Activated CD8-positive, alpha-beta memory T cell treated with anti-CD3 and anti-CD28 coated beads for 48 hours (primary cell): ENCODE data around the gene CDKAL1.
"Not testable (repeated sequence)": the region's sequence is repeated elsewhere in the genome, so short reads cannot be mapped to it uniquely, and the experiment has no call there.

ENCODE experiments used
- DNase-seq, 3 experiments: peaks; one replicate each; pipeline ENCODE4 v3.0.0-alpha.2; 2020; ENCODE audit warnings: low read depth in 2 of 3, low spot score in 2 of 3

CDKAL1 gene

DNA sequence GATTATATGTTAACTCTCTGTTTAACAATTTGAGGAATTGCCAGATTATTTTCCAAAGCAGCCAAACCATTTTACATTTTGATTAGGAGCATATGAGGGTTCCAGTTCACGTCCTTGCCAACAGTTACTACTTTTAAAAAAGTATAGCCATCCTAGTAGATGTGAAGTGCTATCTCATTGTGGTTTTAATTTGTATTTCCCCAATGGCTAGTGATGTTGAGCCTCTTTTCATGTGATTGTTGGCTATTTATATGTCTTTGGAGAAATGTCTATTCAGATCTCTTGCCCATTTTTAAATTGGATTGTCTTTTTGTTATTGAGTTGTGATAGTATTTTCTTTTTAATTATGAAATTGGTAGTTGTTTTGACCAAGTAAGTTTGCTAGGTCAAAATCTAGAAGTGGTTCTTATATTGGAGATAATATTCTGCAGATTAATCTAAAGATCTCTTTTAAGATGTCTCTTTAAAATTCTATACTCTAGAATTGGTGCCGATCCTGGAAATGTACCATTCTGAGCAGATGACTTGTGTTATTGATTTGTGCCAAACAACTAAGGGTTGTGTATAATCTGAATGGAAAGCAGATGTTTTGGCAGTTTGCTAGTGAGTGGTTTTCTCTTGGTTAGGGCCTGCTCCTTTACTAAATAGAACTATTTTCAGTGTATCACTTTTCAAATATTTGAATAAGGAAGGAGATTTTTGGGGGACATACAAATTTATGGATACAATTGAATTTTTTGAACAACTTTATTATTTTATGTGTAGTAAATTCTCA lies 99.5 kb downstream of the CDKAL1 start:
- no peak for DNase-seq

DNA sequence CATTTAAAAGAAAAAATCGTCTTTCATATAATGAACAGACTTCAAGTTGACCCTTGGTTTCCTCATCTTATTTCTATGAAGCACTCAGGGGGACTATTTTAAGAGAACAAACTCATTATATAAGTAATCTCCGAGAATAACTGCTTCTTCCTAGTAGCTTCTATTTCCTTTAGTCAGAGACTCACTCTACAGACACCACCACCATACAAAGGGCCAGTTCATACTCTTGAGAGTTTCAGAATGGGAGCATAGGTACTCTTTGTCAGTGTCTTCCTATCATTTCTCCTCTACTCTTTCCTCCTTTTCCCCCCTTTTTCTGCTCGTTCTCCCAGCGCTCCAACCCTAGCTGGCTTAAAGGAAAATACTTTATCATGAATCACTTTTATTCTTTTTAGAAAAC lies 104.9 kb downstream of the CDKAL1 start:
- no peak for DNase-seq

DNA sequence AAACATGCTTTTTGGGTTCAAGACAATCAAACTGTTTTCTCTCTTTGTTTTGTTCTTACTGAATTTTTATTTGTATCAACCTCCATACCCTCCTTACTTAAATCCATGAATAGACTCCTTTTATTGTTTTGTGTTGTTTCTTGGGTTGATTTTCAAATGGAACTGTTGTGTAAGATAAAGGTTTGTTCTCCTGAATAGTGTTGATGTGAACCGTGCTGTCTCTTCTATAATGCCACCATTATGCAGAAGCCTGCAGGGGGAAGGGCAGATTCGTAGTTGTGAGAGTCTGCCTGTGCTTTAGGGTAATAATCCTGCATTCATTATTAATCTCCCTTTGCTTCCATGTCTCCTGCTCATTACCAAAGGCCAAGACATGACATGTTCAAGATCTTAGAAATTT lies 105.9 kb downstream of the CDKAL1 start:
- no peak for DNase-seq

DNA sequence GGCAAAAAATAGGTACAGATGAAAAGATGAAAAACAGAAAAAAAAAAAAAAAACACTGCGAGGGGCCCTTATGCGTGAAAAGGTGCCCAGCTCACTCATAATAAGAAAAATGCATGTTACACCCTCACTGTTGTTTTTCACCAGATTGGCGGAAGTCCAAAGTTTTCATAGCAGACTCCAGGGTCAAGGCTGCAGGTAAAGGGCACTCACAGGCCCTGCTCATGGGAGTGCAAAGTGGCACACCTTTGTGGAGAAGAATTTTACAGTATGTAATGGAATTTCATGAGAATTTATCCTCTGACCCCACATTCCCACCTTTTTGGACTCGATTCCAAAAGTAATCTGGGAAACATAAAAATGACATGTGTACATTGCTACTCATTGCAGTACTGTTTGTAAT lies 108.2 kb downstream of the CDKAL1 start:
- no peak for DNase-seq

DNA sequence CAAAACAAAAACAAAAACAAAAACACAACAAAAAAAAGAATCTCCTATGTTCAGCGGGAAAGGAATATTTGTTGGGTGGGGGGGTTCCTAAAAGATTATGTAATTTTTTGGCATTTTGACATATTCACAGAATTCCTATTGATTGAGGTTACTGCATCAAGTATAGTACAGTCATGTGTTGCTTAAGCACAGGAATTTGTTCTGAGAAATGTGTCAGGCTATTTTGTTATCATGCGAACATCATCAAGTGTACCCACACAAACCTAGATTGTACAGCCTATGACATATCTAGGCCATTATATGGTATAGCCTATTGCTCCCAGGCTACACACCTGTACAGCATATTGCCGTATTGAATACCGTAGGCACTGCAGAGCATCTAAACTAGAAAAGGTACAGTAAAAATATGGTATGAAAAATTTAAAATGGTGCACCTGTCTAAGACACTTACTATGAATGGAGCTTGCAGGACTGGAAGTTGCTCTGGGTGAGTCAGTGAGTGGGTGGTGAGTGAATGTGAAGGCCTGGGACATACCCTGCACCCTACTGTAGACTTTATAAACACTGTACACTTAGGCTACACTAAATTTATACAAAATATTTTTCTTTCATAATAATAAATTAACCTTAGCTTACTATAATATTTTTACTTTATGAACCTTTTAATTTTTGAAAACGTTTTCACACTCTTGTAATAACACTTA lies 110.6 kb downstream of the CDKAL1 start:
- DNase-seq = no peak

DNA sequence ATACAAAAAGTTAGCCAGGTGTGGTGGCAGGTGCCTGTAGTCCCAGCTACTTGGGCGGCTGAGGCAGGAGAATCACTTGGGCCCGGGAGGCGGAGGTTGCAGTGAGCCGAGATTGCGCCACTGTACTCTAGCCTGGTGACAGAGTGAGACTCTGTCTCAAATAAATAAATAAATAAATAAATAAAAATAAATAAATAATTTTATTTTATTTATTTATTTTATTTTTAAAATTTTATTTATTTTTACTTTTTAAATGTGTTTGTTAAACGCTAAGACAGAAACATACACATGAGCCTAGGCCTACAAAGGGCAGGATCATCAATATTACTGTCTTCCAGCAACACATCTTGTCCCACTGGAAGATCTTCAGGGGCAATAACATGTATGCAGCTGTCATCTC lies 111.3 kb downstream of the CDKAL1 start:
- not testable (repeated sequence) for DNase-seq

DNA sequence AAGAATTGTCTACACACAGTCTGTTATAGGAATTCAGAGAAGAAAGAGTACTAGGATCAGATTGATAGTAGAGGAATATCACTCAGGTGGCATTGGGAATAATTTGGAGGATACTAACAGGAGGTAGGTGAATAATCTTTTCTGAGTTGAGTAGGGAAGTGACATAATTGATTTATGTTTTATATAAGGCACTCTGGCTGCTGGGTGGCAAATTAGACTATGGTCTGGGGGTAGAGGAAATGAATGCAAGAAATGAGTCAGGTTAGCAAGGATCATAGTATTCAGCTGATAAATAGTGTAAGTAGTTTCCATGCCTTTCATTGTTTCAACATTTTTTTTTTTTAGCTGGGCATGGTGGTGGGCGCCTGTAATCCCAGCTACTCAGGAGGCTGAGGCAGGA lies 113.3 kb downstream of the CDKAL1 start:
- DNase-seq = no peak

DNA sequence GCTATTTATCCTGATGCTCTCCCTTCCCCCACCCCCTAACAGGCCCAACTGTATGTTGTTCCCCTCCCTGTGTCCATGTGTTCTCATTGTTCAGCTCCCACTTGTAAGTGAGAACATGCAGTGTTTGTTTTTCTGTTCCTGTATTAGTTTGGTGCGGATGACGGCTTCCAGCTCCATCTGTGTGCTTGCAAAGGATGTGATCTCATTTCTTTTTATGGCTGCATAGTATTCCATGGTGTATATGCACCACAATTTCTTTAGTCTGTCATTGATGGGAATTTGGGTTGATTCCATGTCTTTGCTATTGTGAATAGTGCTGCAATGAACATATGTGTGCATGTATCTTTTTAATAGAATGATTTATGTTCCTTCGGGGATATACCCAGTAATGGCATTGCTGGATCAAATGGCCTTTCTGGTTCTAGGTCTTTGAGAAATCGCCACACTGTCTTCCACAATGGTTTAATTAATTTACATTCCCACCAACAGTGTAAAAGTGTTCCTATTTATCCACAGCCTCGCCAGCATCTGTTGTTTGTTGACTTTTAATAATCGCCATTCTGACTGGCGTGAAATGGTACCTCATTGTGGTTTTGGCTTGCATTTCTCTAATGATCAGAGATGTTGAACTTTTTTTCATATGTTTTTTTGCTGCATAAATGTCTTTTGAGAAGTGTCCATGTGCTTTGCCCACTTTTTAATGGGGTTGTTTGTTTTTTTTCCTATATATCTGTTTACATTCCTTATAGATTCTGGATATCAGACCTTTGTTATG lies 115.6 kb downstream of the CDKAL1 start:
- DNase-seq = not testable (repeated sequence)

DNA sequence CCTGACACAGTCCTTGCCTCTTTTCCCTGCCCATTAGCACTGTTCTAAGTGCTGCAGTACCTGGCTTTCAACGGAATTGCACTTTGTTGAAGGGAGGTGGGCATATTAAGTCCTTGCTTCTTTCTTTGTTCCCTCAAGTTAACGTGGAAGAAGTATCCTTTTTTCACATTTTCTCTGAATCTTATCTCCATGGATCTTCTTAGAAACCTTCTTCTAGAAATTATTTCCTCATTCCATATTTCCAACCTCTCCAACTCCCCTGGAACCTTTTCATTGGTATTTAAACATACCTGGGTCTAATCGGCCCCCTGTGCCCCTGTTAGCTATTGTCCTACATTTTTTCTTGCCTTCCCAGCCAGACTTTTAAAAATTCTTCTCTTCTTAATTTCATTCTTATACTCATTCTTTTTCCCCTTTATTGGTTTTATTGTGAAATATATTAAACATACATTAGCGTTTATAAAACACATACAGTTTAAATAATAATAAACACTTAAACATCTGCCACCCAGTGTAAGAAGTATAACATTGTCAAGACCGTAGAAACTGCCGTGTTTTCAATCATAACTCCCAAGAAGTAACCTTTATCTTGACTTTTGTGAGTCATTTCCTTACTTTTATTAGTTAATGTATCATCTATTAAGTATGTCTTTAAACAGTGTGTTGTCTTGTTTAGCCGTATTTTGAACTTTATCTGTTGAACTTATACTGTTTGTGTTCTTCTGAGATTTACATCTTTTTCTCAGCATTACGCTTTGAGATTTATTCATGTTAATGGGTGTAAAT lies 118.2 kb downstream of the CDKAL1 start:
- no peak for DNase-seq

DNA sequence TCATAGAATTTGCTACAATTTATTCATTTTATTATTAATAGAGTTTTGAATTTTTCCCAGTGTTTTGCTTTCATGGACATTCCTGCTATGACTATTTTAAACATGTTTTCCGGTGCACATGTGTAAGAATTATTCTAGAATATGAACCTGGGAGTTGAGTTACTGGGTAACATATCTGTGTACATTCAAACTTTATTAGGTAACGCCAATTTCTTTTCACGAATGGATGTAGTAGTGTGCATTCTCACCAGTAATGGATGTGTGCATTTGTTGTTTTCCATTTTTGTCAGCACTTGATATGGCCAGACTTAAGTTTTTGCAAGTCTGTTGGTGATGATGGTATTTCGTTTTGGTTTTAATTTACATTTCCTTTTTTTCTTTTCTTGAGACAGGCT lies 118.8 kb downstream of the CDKAL1 start:
- no peak for DNase-seq

DNA sequence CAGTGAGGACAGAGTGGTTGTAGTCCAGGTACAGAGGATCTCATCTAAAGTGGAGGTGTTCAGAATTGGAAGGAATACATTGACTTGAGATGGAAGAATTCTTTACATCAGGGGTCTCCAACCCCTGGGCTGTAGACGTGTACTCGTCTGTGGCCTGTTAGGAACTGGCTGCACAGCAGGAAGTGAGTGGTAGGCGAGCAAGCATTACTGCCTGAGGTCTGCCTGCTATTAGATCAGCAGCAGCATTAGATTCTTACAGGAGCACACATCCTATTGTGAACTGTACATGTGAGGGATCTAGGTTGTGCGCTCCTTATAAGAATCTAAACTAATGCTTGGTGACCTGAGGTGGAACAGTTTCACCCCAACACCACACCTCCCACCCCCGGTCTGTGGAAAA lies 121.1 kb downstream of the CDKAL1 start:
- DNase-seq = no peak

DNA sequence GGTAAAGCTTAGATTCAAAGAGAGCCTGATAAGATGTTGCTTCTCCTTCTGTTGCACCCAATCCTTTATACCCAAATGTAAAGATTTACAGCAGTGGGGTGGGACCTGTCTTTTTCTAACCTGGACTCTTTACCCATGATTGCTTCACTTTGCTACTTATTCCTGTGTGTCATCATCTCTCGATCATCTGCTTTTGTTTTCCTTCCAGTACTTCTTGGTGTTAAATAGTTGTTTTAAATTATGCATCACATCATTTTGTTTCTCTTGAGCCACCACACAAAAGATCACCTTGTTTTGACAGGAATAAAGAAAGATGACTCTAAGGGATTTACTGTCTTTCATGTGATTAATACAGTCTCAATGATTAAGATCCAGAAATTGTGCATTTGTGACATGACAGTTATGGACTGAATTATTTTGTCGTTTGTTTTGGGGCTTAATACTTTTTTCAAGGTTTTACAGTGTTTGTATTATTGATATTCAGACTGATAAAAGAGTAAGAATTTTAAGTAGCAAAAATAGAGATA lies 123.1 kb downstream of the CDKAL1 start:
- DNase-seq = no peak

DNA sequence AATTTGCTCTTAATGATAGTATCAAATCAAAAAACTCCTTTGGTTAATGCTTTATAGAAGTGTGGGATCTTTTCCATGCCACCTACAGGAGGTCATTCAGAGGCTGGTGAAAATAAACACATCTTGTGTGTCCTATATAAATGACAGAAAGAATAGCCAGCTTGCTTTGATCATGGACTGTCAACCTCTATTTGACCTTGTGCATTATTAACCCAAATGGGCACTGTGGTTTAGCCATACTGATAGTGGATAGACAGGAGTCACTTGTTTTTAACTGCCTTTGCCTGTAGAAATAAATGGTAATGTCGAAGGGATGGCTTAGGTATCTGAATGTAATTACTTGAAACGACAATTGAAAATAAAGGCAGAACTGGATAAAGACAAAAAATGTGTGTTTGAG lies 123.8 kb downstream of the CDKAL1 start:
- no peak for DNase-seq

DNA sequence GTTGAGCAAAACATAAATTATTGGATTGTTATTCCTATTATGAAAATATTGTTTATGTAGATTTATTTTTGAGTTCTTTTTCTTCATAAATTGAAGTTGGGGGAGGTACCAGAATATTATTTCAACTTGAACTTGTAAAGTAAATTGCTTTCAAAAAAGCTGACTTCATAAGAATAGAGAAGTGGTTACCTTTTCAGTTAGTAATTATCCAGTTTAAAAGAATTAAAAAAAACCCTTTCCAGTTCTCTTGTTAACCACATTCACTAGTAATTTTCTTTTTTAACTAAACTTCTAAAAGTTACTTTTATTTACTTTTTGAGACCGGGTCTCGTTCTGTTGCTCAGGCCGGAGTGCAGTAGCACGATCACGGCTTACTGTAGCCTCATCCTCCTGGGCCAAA lies 124.3 kb downstream of the CDKAL1 start:
- no peak for DNase-seq

DNA sequence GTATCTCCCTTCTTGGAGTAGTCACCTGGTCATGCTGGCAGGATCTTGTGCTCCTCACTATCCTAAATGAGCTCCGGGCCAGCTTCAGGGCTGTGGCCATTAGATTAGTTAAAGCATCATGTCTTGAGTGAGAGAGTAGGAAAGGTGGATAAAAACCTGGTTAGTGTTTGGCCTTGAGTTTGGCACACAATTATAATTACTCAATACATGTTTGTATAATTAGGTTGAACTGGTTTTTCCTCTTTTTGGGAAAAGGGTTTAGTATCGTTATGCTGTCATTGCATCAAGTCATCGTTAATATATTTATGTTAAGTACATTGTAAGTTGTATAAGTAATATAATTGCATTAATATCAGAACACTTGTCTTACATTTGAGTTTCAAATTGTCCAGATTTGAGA lies 126.3 kb downstream of the CDKAL1 start:
- no peak for DNase-seq

DNA sequence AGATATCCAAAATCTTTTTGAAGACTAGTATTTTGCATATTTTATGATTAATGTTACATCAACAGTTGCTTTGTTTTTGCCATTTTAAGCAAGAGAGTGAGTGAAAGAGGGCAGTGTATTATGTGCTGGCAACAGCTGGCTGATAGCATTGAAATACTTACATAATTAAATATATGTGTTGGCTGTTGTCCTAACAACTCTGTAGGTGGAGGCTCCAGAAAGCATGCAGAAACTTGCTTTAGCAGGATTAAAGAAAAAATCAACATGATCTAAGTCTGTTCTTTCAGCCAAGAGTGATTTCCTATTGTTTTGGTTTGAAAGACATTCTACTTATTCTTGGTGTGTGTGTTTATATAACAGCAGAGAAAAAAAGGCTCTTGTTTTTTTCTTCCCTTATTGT lies 127.5 kb downstream of the CDKAL1 start:
- DNase-seq = no peak

DNA sequence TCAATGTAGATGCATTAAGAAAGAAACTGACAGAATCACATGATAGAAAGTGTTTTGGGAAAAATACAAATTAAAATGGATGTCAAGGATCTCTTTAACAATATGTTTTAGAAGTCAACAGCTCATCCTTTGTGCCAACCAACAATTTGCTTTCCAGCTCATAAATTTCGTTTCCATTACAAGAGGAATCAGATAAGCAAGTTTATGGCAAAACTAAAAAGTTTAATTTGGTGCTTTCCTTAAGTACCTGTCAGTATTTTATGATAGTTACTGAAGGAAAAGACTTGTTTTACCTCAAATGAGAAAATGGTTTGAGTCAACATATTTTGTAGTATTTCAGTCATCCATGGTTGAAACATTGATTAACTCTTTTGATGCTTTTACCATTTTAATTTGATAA lies 130.0 kb downstream of the CDKAL1 start:
- DNase-seq = no peak

DNA sequence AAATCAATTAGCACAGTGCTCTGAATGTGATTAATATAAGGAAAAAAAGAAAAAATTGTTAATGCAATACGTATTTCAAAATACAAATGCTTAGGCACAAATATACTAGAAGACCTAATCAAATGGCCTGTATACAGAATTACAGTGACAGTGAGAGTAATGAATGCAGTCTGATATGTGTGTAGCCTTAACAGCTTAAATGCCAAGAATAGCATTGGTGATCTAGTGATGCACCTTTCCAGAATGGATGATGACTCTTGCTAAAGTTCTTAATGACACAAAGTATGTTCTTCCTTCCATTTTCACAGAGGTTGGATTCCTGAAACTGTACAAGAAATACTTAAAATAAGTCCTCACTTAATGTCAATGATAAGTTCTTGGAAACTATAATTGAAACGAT lies 131.0 kb downstream of the CDKAL1 start:
- no peak for DNase-seq

DNA sequence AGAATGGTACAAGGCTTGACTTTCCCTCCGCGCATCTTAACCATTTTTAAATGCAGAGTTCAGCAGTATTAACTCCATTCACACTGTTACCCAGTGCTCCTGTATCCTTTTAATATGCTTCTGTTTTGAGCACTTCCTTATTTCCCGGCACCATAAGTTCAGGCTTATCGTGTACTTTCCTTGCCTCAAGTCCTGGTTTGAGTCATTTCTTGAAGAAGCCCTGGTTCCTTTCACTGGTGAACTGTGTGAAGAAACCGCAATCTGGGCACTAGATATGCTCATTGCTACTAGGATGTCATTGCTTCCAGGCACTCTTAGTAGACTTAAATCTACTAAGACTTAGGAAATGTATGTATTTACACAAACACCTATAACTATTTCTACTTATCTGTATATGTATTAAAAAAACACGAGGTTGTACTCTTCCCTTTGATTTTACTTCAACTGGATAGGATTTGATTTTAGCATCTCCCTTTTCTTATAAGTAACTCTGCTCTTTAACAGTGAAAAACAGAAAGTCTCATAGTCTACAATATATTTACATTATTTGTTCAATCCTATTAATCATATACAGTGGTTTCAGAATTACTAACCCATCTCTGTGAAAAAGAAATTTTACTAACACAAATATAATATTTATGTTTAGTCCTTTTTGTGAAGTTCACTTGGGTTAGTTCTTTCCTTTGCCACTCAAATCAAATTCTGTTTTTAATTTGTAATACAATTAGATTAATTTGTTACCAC lies 135.5 kb downstream of the CDKAL1 start:
- no peak for DNase-seq

DNA sequence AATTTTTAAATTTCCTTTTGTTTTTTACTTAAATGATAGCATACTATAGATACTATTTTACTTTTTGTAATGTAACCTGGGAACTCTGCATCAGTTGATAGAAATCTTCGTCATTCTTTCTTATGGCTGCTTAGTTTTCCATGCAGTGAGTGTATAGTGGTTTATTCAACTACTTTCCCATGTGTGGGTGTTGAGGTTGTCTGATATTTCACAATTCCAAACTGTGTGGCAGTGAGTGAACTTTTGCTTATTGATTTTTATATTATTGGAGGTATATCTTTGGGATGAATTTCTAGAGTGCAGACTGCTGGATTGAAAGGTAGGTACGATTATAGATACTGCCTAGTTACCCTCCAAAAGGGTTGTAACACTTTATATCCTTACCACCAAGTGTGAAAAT lies 136.5 kb downstream of the CDKAL1 start:
- DNase-seq = no peak
